SIG-M5 treated with dmso at 0.1 percent for 504 hours (cell line): ENCODE measurements around the gene ALK.

ENCODE experiments used
- DNase-seq: peaks from one replicate; lab custom pipeline; 2025; ENCODE audit not compliant: unreplicated experiment; lab: John Stamatoyannopoulos, UW

ALK gene

GRCh38 chr2:29182920-29183319 is 738.5 kb downstream of the ALK start:
- DNase-seq, result no peak

DNA sequence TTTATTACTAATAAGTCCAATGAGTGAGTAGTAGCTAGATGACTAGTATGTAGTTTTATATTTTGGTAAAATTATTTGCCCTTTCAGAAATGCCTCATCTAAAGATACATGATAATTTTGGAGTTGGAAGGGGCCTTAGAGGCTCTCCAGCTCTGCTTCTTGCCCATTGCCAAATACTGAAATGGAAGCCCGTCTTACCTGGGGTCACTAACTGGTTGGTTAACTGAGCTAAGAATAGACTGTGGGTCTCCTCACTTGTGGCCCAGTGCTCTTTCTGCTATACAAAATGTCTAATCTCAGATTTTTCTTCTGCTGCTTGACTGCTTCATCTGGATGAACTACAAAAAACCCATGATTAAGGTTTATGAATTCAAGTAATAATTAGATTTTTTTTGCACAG is 739.1 kb downstream of the ALK start:
- DNase-seq, result no peak

DNA sequence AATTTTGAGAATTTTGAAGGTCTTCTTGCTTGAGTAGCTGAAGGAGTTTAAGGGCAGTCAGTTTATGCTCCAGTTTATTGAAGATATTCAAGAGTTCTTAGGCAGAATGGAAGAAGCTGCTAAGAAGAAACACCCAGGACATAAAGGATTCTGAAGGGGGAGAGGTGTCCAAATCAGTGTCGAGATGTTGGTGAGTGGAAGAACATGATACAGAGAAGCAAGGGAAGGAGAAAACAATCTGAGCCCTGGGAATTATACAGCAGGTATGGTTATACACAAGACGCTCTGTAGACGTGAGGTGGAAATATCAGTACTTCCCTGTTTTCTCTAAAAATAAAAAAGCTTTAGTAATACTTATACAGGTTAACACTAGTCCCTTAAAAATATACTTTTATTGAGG is 746.0 kb downstream of the ALK start:
- no peak for DNase-seq

- no peak for DNase-seq
Observed at GRCh38 chr2:29174937-29175336, 746.4 kb downstream of the ALK start.

DNA sequence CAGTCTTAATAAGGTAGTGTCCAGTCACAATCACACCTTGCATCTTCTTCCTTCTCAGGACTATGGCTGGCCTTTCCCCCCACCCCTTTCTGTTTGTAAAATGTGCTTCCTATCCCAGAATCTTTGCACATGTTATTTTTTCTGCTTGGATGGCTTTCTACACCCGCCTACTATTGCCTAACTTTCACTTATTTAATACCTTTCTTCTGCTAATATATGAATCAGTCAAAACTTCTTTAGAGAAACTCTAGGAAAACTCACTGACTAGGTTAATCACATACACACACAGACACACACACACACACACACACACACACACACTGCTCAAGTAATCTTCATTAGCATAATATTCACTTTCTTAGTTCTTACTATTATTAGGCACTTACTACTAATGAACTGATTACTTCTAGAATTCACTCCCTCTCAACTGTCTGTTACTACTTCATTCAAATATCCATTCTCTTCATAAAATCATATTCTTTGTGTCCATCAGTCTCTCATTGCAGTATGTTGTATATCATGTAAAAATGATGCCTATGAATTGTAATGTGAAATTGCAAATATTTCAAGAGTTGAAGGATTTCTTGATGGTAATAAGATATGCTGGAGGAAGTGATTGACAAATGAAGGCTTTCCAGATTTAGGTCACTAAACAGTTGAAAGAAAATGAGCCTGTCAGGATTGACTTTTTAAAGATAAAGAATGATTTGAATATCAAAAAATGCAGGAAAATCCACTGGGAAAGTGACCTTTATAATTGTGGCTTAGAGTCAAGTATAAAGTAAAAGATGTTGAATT is 754.9 kb downstream of the ALK start:
- DNase-seq, result no peak

GRCh38 chr2:29165362-29166241 is 755.8 kb downstream of the ALK start:
- no peak for DNase-seq

DNA sequence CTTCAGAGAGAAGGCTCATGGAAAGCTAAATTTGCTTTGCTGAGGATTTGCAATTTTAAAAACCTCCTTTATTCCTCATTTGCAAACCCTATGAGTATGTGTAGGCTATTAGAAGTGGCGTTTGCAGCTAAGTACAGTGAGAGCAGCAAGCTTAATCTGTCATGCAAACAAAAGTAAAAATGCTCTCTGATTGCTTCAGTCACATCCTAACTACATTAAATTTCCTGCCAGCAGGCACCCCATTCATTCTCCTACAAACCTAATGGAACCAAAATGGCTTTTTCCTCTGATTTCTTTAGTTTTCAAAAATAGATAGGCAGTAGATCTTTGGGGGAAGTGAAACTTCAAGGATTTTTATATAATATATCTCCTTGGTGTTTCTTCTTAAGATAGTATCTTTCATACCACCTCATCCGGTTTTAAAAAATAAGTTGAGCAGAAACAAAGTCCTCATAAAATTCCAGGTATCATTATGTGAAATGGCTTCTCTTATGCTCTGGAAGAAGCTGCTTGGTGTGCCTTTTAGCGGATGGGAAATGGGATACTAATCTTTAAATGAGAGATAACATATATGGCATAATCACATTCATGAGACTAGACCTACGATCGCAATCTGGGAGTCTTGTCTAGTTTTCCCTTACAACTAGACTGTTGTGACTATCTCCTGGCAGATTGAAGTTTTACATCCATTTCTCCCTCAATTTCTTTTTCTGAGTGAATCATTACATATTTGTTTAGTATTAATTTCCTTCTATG is 757.1 kb downstream of the ALK start:
- DNase-seq, result no peak

DNA sequence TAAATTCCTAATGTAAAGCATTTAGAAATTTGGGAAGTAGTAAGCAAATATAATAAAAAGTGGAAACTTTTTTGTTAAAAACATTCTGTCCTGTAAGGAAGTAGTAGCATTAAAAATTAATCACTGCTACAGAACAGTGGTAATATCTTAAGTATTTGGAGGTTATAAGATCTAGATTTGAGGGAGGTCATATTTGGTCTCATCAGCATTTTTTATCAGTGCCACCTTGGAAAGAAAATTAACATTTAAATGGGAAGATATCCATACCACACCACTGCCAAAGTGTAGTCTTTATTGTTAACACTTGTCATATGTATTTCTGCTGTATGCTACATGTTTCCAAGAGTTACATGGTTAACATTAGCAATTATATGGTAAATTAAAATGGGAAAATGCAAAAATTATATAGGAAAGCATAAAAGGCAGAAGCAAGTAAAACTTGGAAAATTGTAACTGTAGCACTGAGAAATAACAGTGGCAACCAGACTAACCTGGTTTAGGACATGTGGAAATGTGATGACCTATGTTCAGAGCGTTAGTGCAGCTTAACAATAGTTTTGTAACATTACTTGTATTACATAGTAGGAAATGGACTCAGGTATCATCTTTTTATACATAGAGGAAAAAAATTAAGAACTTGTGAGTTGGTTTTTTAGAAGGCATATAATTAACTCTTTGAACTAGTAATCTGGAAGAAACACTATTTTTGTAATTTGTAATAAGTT is 759.0 kb downstream of the ALK start:
- no peak for DNase-seq

DNA sequence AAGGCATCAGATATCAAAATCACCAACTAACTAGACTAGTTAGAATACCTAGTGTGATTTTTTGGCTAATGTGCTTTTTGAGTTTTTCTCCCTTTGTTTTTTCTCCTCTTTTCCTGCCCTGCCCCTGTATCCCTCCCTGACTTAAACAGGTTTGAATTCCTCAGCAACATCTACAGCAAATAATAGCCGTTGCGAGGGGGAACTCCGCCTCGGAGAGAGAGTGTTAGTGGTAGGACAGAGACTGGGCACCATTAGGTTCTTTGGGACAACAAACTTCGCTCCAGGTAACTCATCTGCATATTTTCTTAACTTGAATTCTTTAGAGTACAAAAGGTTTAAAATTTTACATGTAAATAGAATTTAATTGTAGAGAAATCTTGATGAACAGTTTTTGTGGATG is 761.2 kb downstream of the ALK start:
- DNase-seq, result no peak

- DNase-seq, result no peak
Observed at GRCh38 chr2:29159125-29159524, 762.3 kb downstream of the ALK start.

GRCh38 chr2:29157131-29157530 is 764.3 kb downstream of the ALK start:
- DNase-seq, result no peak

- no peak for DNase-seq
Observed at GRCh38 chr2:29155578-29155977, 765.8 kb downstream of the ALK start.

- no peak for DNase-seq
Observed at GRCh38 chr2:29154610-29155009, 766.8 kb downstream of the ALK start.

DNA sequence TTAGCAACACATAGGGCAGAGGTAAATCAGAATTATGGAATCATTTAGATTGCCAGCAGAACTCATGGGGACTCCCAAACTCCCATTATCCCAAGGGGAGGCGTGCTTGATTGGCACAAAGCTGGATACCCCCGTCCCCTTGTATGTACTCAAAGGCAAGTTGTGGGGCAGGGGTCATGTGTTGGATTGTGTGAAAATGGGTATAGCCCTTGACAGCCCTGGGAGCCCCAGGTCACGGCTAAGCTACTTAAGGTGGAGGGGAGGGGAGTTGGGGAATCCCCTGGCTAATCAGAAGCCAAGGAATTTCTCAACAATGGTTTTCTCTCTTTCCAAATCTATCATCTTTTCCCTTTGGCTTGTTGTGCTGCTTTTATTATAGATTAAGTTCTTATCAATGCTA is 773.4 kb downstream of the ALK start:
- no peak for DNase-seq

DNA sequence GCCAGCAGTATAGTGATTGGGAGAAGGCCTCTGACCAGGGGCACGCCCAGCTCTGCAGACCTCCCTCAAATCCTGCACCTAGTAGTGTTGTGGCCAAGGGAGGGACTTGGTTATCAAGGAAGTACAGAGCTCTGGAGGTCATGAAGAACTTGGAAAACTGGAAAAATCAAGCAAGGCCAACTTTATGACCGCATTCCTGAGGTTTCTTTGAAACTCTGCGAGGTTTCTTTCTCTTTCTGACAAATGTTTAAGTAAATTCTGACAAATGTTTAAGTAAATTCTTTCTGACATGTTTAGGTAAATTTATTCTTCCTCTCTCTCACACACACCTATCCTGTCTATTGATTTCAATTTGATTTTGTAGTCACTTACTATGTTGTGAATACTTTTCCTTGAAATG is 775.2 kb downstream of the ALK start:
- no peak for DNase-seq

GRCh38 chr2:29143657-29144056 is 777.7 kb downstream of the ALK start:
- DNase-seq, result no peak
